Stromal cell of bone marrow (primary cell): Measurements from ENCODE around the gene HCRT.
"Not testable (repeated sequence)": the region's sequence is repeated elsewhere in the genome, so short reads cannot be mapped to it uniquely, and the experiment has no call there.

ENCODE experiments used
- DNase-seq: peaks from one replicate; pipeline ENCODE4 v3.0.0-alpha.2; 2012; ENCODE audit warnings: low read depth

The HCRT gene

DNA sequence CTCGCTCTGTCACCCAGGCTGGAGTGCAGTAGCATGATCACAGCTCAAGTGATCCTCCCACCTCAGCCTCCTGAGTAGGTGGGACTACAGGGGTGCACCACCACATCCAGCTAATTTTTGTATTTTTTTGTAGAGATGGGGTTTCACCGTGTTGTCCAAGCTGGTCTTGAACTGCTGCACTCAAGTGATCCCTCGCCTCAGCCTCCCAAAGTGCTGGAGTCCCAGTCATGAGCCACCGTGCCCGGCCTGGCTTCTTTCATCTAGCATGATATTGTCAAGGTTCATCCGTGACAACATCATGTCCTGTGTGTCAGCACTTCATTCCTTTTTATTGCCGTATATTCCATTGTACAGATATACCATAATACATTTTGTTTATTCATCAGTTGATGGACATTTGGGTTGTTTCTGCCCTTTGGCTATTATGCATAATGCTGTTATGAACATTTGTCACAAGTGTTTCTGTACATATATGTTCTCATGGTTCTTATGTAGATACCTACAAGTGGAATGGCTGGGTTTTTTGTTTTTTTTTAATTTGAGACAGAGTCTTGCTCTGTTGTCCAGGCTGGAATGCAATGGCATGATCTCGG, 12.4 kb upstream of the HCRT start:
- DNase-seq = no peak

- DNase-seq = peak; percentile 59
Measured at GRCh38 chr17:42193969-42194899, 9.0 kb upstream of the HCRT start, which contains the start of gene GHDC. GHDC (minus strand) TSS chr17:42194494; CDS start chr17:42193581, 913 bp downstream.

DNA sequence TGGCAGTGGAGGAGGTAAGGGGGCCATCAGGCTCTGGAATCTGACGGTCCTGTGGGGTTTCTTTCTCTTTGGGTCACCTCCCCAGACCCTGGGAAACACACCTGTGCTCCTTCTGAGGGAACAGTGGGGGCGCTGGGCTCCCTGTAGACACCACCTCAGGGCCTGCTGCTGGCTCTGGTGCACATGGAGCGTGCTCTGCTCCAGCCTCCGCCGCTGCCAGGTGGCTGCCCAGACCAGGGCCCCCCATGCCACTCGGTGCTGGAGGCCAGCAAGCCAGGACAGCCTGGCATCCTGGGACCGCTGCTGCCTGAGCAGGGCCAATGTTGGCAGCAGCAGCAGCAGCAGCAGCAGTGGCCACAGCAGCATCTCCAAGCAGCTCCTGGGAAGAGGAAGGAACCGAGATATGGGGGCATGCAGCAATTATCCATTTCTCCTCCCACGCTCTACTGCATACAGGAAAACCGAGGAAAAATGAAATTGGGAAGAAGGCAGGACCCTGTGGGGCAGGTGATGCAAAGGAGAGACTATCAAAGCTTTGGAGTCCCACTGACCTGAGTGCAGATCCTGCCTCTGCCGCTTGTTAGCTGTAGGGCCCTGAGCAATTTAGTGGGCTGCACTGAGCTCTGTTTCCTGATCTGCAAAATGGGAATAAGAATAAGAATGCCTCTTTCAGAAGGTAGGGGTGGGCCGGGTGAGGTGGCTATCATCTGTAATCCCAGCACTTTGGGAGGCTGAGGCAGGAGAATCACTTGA, 8.1 kb upstream of the HCRT start:
- DNase-seq = no peak

- no peak for DNase-seq
Measured at GRCh38 chr17:42192189-42193126, 7.2 kb upstream of the HCRT start.

DNA sequence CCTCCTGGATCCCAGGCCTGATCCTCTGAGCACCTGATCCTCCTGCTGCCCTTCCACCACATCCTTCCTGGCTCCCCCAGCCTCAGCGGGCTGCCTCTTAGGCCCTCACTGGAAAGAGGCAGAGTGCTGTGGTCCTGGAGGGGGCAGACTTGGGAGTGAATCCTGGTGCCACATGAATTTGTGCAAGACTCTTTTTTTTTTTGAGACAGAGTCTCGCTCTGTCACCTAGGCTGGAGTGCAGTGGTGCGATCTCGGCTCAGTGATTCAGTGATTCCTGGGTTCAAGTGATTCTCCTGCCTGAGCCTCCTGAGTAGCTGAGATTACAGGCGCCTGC, 6.0 kb upstream of the HCRT start:
- DNase-seq = no peak

DNA sequence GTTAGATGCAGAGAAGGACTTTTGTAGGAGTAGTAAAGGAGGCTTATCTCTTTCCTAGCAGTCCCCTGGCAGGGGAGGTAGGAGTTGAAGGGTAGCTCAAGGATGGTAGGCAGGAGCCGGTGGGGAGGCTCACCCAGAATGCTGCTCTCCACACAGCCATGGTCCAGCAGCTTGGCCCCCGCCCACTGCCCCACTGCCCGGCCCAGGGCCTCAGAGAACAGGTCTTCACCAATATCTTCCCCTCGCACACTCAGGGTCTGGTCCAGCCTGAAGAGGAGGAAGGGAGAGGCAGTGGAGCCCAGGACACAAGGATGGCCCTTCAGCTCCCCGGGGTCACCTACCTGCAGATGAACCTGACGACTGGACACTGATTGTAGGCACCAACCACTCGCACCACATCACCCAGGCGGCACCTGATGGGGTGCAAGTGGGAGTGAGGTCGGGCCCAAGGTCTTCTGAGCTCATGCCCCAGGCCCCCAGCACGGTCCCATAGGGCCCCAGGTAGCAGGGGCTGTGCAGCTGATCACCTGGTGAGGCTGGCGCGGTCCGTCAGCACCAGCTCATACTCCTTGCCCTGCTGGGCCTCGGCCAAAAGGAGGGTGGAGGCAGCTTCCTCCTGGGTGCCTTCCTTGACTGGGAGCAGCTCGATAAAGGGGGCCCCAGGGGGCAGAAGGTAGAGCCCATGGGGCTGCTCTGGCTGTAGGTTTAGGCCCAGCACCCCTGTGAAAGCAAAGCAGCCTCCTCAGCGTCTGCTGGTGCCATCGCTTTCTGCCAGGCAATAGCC, 5.4 kb upstream of the HCRT start:
- no peak for DNase-seq

- no peak for DNase-seq
Measured at GRCh38 chr17:42189651-42189965, 4.4 kb upstream of the HCRT start.

GRCh38 chr17:42188749-42189650, 3.7 kb upstream of the HCRT start:
- DNase-seq = no peak

GRCh38 chr17:42187833-42188232, 2.6 kb upstream of the HCRT start:
- no peak for DNase-seq

DNA sequence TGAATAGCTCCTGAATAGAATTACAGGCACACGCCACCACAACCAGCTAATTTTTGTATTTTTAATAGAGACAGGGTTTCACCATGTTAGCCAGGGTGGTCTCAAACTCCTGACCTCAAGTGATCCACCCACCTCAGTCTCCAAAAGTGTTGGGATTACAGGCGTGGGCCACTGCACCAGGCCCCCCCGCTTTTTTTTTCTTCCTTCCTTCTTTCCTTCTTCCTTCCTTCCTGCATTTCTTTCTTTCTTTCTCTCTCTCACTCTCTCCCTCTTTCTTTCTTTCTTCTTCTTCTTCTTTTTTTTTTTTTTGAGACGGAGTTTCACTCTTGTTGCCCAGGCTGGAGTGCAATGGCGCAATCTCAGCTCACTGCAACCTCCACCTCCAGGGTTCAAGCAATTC, 939 bp upstream of the HCRT start:
- not testable (repeated sequence) for DNase-seq

GRCh38 chr17:42185621-42185930, 324 bp upstream of the HCRT start:
- DNase-seq = no peak

DNA sequence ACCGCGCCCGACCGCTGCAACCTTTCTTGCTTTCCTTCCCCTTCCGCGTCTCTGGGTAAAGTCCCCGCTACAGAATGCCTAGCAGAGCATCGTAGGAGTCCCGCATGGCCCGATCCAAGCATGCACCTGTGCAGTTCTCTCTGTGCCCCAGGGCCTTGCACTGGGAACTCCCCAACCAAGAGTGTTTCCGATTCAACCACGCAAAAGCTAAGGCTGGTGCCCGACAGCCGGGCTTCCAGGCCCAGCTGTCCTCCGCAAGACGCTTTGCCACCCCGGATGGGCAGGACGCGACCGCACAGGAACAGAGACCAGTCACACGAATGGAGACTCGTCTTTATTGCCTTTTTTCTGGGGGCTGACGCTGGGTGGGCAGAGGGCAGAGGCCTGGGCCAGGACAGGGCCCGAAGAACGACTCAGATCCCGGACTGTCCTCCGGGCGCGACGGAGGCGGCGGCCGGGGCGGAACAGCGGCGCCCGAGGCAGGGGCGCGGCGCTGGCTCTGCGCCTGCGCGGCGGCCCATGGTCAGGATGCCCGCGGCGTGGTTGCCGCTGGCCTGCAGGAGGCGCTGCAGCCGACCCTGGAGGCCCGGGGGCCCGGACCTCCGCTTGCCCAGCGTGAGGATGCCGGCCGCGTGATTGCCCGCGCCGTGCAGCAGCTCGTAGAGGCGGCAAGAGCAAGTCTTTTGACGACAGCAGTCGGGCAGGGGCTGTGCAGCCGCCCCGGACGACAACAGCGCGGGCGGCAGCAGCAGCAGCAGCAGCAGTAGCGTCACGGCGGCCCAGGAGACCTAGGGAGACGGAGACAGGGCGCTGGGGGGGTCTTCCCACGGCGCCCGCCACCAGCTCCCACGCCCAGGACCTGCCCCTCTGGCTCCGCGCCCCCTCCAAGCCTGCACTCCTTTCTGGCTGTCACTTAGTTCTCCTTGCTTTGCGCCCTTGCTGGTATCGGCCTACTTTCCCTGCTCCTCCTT, 1.2 kb downstream of the HCRT start:
- DNase-seq = peak; percentile 44

GRCh38 chr17:42182927-42183734, 2.1 kb downstream of the HCRT start:
- peak; percentile 33 for DNase-seq

GRCh38 chr17:42181851-42182207, 3.4 kb downstream of the HCRT start:
- no peak for DNase-seq

DNA sequence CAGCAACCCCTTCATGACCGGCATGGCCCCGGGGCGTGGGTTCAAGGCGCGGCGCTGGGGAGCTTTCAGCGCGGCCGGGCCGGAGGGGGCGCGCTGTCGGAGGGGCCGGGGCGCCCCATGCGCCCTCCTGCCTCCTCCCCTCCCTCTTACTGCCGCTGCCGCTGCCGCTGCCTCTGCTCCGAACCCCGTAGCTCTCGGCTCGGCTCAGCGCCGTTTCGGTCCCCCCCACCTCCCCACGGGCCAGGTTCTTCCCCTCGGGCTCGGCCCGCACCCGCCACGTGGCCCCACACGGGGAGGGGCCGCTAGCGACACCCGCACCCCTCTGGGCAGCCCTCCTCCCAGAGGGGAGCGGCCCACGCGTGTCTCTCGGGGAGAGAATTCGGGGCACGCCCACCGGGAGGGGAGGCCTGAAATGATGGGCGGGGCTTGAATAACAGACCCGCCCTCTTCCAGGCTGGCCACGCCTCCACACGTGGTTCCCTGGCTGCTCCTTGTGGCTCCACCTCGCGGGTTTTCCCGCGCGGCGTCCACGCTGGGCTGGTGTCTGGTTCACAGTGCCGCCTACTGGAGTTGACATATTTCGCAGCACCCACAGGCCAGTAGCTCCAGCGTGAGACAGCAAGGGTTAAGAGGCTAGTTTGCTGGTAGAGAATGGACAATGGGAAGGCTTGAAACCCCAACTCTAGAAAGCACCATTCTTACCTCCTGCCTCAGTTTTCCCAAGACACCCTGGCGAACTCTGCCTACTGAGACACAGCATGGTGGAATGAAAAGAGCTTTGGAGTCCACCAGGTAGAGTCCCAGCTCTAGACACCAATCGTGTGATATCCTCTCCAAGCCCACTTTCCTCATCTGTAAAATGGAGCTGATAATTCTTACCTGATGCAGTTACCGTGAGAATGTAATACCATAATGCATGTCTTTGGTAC, 4.1 kb downstream of the HCRT start, which contains the start of gene KCNH4:
Gene KCNH4, minus strand, starts transcription at position 221 of the 929 bp plus-strand sequence. Its CDS starts 197 bp downstream, at position 24.
- peak; percentile 51 for DNase-seq

GRCh38 chr17:42180411-42180921, 4.8 kb downstream of the HCRT start:
- DNase-seq = no peak
